B cell (primary cell): Measurements from ENCODE around the gene TBPL2. TPM values are rescaled to one million over a fixed set of nuclear protein-coding genes. Genes with fewer than 3 reads are reported as not detected.
"Not testable (repeated sequence)": the region's sequence is repeated elsewhere in the genome, so short reads cannot be mapped to it uniquely, and the experiment has no call there.

Experiments
- ATAC-seq: fragments of 200-7000 bp; cut with Tn5 transposase; one replicate; pipeline ENCODE4 v1.10.0; 2021; ENCODE audit warnings: low read depth, mild to moderate bottlenecking, moderate number of reproducible peaks, moderate library complexity
- CTCF ChIA-PET: fragments of 350-600 bp; sonication (Branson Sonifier 250); formaldehyde crosslinking; loops from one replicate; lab custom pipeline; 2021; ENCODE audit warnings: antibody characterized with exemption, inconsistent platforms; lab: Charles Lee
- POLR2A ChIA-PET: fragments of 350-600 bp; sonication (Branson Sonifier 250); formaldehyde crosslinking; loops from one replicate; lab custom pipeline; 2021; ENCODE audit warnings: antibody characterized with exemption; lab: Charles Lee
- DNase-seq: peaks from one replicate; pipeline ENCODE4 v3.0.0; 2013
- H2AFZ ChIP-seq: 2 replicates; pipeline ENCODE4 v1.6.1; 2012; ENCODE audit warnings: mild to moderate bottlenecking, low read depth, low read length; ENCODE audit not compliant: insufficient read depth, poor library complexity, severe bottlenecking
- H3K27ac ChIP-seq, 2 donors: 1 replicate in 1 of 2; 2 replicates in 1 of 2; pipeline ENCODE4 v1.5.1; 2012 to 2013; ENCODE audit warnings: low read length in 2 of 2, mild to moderate bottlenecking in 2 of 2, moderate library complexity in 1 of 2
- H3K27me3 ChIP-seq, 4 experiments: fragments of 200-600 bp in 1 of 4; sonication (generic) in 1 of 4; replicated peaks in 1 of 4; 1 replicate in 2 of 4; 2 replicates in 2 of 4; pipeline versions ENCODE4 v1.6.1 to v1.7.0; 2013 to 2016; ENCODE audit warnings: low read length in 3 of 4, mild to moderate bottlenecking in 2 of 4, mixed read lengths in 1 of 4, moderate library complexity in 1 of 4; ENCODE audit not compliant: insufficient read depth in 4 of 4, control insufficient read depth in 3 of 4; ENCODE audit errors: control extremely low read depth in 1 of 4
- H3K36me3 ChIP-seq, 2 experiments: replicated peaks in 1 of 2; 1 replicate in 1 of 2; 2 replicates in 1 of 2; pipeline versions ENCODE4 v1.6.1 to v1.7.1; 2013; ENCODE audit warnings: low read length in 1 of 2; ENCODE audit not compliant: insufficient read depth in 2 of 2, control insufficient read depth in 1 of 2; ENCODE audit errors: control extremely low read depth in 1 of 2, extremely low read depth in 1 of 2
- H3K4me1 ChIP-seq, 2 donors: fragments of 200-600 bp in 1 of 2; sonication (generic) in 1 of 2; 1 replicate in 1 of 2; 2 replicates in 1 of 2; pipeline versions ENCODE4 v1.5.1 to v1.6.1; 2013 to 2017; ENCODE audit warnings: low read length in 2 of 2; ENCODE audit not compliant: control insufficient read depth in 2 of 2, insufficient read depth in 2 of 2
- H3K4me2 ChIP-seq: replicated peaks from 2 replicates; pipeline ENCODE3; 2012; ENCODE audit warnings: mild to moderate bottlenecking, low read depth, low read length; ENCODE audit not compliant: poor library complexity, severe bottlenecking
- H3K4me3 ChIP-seq, 5 experiments: fragments of 200-600 bp in 1 of 5; sonication (generic) in 1 of 5; 1 replicate in 3 of 5; 2 replicates in 2 of 5; pipeline versions ENCODE4 v1.5.1 to v1.7.0; 2011 to 2016; ENCODE audit warnings: low read length in 4 of 5, mild to moderate bottlenecking in 4 of 5, low read depth in 2 of 5, control low read depth in 1 of 5, moderate library complexity in 1 of 5; ENCODE audit not compliant: insufficient read depth in 1 of 5; ENCODE audit errors: control extremely low read depth in 1 of 5, extremely low read depth in 1 of 5
- H3K79me2 ChIP-seq: fragments of 200-600 bp; sonication (generic); one replicate; pipeline ENCODE4 v1.6.0; 2016; ENCODE audit warnings: low read length; ENCODE audit not compliant: control insufficient read depth, insufficient read depth
- H3K9ac ChIP-seq: fragments of 200-600 bp; sonication (generic); 2 replicates; pipeline ENCODE4 v1.6.1; 2017; ENCODE audit warnings: mild to moderate bottlenecking, low read length, moderate library complexity
- H3K9me3 ChIP-seq, 3 donors: one replicate each; pipeline versions ENCODE4 v1.6.1 to v1.7.1; 2013; ENCODE audit warnings: low read length in 2 of 3; ENCODE audit not compliant: control insufficient read depth in 2 of 3, insufficient read depth in 1 of 3; ENCODE audit errors: control extremely low read depth in 1 of 3
- H4K20me1 ChIP-seq: 2 replicates; pipeline ENCODE4 v1.6.0; 2012; ENCODE audit warnings: mild to moderate bottlenecking, low read length; ENCODE audit not compliant: insufficient read depth, control insufficient read depth, poor library complexity, severe bottlenecking
- H3K27ac Mint-ChIP-seq: one replicate; pipeline ENCODE4 v1.8.0; 2021; ENCODE audit warnings: mixed read lengths
- H3K27me3 Mint-ChIP-seq: one replicate; pipeline ENCODE4 v1.8.0; 2021; ENCODE audit warnings: mixed read lengths
- H3K4me1 Mint-ChIP-seq: one replicate; pipeline ENCODE4 v1.8.0; 2021; ENCODE audit warnings: mixed read lengths
- H3K4me3 Mint-ChIP-seq: one replicate; pipeline ENCODE4 v1.8.0; 2021; ENCODE audit warnings: mixed read lengths
- H3K9me3 Mint-ChIP-seq: one replicate; pipeline ENCODE4 v1.8.0; 2022; ENCODE audit warnings: mixed read lengths; ENCODE audit not compliant: insufficient read depth
- CTCF ChIP-seq: fragments of 200-600 bp; IDR thresholded peaks from one replicate; pipeline ENCODE4 v1.8.0; 2022; ENCODE audit warnings: antibody characterized with exemption, mild to moderate bottlenecking
- EZH2 ChIP-seq: IDR thresholded peaks from 2 replicates; pipeline ENCODE4 v1.6.1; 2012; ENCODE audit warnings: borderline replicate concordance, low read depth, mild to moderate bottlenecking, moderate library complexity, low read length; ENCODE audit not compliant: insufficient read depth, poor library complexity, severe bottlenecking
- WGBS: methylation state at CpG from one replicate; pipeline ENCODE4 v1.1.5; 2013; ENCODE audit warnings: missing lambda C conversion rate; ENCODE audit not compliant: insufficient coverage; 5-methylcytosine and 5-hydroxymethylcytosine counted together
- intact Hi-C: fragments of 100-400 bp; cut with micrococcal nuclease; formaldehyde crosslinking; loops from one replicate; pipeline ENCODE4 v1.10.0; 2022
- polyA plus RNA-seq: library from polyadenylated mRNA; depleted of rRNA; stranded (reverse); fragments of >200 nt; gene quantifications from 2 replicates; pipeline ENCODE4 v1.2.3, GENCODE V29; 2012
- total RNA-seq, 2 donors: library from RNA; stranded (reverse); fragments of 120-200 nt in 1 of 2; gene quantifications; 1 replicate in 1 of 2; 2 replicates in 1 of 2; pipeline versions ENCODE4 v1.2.3 to v1.2.4, GENCODE V29; 2013 to 2022

TBPL2 gene
- total and polyA plus RNA-seq, 2 donors (not counting 1 experiment from before 2014, with no cell fraction given), result not detected

GRCh38 chr14:55477680-55478079 is 37.3 kb upstream of the TBPL2 start:
- no peaks in the 10 kb centered on the region for H3K9me3 Mint-ChIP-seq
- no peak overlapping the region for H3K4me3 ChIP-seq
- no peak for DNase-seq
- no peaks in the 10 kb centered on the region for H3K36me3 ChIP-seq
- no peaks in the 10 kb centered on the region for H3K79me2 ChIP-seq
- no peaks in the 10 kb centered on the region for H3K9me3 ChIP-seq
- ChIA-PET CTCF (no interaction called here), POLR2A (no interaction called here)
- no peak overlapping the region for H3K27ac ChIP-seq
- no peak overlapping the region for H3K4me3 Mint-ChIP-seq
- TF ChIP-seq CTCF (no peak), EZH2 (no peak)
- no peak for ATAC-seq
- no peaks in the 10 kb centered on the region for H3K27me3 Mint-ChIP-seq
- no peak overlapping the region for H3K4me2 ChIP-seq
- intact Hi-C loops, result no loop called here
- H3K4me1 ChIP-seq, result no peaks in the 10 kb centered on the region
- WGBS, result 73% methylated on average over 2 of the region's 4 CpGs
- no peaks in the 10 kb centered on the region for H4K20me1 ChIP-seq
- no peak overlapping the region for H2AFZ ChIP-seq
- no peaks in the 10 kb centered on the region for H3K4me1 Mint-ChIP-seq
- H3K9ac ChIP-seq, result no peak overlapping the region
- no peaks in the 10 kb centered on the region for H3K27me3 ChIP-seq
- no peak overlapping the region for H3K27ac Mint-ChIP-seq

GRCh38 chr14:55476448-55476847 is 36.0 kb upstream of the TBPL2 start:
- H4K20me1 ChIP-seq, H3K4me2 ChIP-seq, ATAC-seq, H3K36me3 ChIP-seq, H3K4me3 ChIP-seq, H3K27ac ChIP-seq, H3K27ac Mint-ChIP-seq, H3K27me3 Mint-ChIP-seq, H3K9me3 Mint-ChIP-seq, H3K4me1 ChIP-seq, H2AFZ ChIP-seq, H3K27me3 ChIP-seq, H3K9me3 ChIP-seq, POLR2A ChIA-PET, H3K4me3 Mint-ChIP-seq, intact Hi-C loops, H3K79me2 ChIP-seq, H3K9ac ChIP-seq, DNase-seq, H3K4me1 Mint-ChIP-seq: not testable (repeated sequence)
- CTCF ChIA-PET, result interaction anchor here (0.7 kb wide), 1 partner anchor 18 kb away, joined by 3 read pairs; no protein-coding TSS in a partner anchor
- WGBS, result 83% methylated on average over 1 of the region's 3 CpGs
